GM12801 (cell line): ENCODE results near the gene DCDC2B.

Experiments used
- CTCF ChIP-seq: IDR thresholded peaks from one replicate; pipeline ENCODE4 v1.5.1; 2011; ENCODE audit warnings: control low read depth; ENCODE audit not compliant: insufficient read length; ENCODE audit errors: extremely low read depth

Gene DCDC2B

GRCh38 chr1:32221581-32221979 is 12.7 kb downstream of the DCDC2B start:
- TF ChIP-seq CTCF = no peak

- no peak for TF ChIP-seq CTCF
Observed at GRCh38 chr1:32221980-32222755, 13.3 kb downstream of the DCDC2B start, which contains the start of the genes EIF3I and TMEM234. EIF3I (plus strand) TSS chr1:32222407; CDS start chr1:32222442, 35 bp downstream. TMEM234 (minus strand) TSS chr1:32222353; CDS start chr1:32222322, 31 bp downstream.

GRCh38 chr1:32223683-32224082 is 14.8 kb downstream of the DCDC2B start:
- TF ChIP-seq CTCF = no peak

- TF ChIP-seq CTCF = no peak
Observed at GRCh38 chr1:32224285-32224684, 15.4 kb downstream of the DCDC2B start.

GRCh38 chr1:32228771-32229170 is 19.9 kb downstream of the DCDC2B start:
- no peak for TF ChIP-seq CTCF

GRCh38 chr1:32231843-32232432 is 23.0 kb downstream of the DCDC2B start:
- no peak for TF ChIP-seq CTCF

- no peak for TF ChIP-seq CTCF
Observed at GRCh38 chr1:32232558-32233304, 23.8 kb downstream of the DCDC2B start.
